CD1c-positive myeloid dendritic cell (primary cell): Measurements from ENCODE around the gene ARL8A.
"Not testable (repeated sequence)": the region's sequence is repeated elsewhere in the genome, so short reads cannot be mapped to it uniquely, and the experiment has no call there.

ENCODE experiments used
- DNase-seq: peaks from one replicate; pipeline ENCODE4 v3.0.0-alpha.2; 2016; ENCODE audit errors: extremely low spot score

Gene ARL8A

GRCh38 chr1:202113690-202114300 lies 30.7 kb downstream of the ARL8A start:
- no peak for DNase-seq

GRCh38 chr1:202112859-202113689 lies 31.5 kb downstream of the ARL8A start:
- DNase-seq, result no peak

- DNase-seq, result not testable (repeated sequence)
Measured at GRCh38 chr1:202111589-202111988, 32.9 kb downstream of the ARL8A start.

- DNase-seq, result no peak
Measured at GRCh38 chr1:202110977-202111376, 33.6 kb downstream of the ARL8A start.

GRCh38 chr1:202107801-202108731 lies 36.5 kb downstream of the ARL8A start:
- DNase-seq, result no peak

GRCh38 chr1:202107321-202107761 lies 37.2 kb downstream of the ARL8A start:
- DNase-seq, result no peak

- no peak for DNase-seq
Measured at GRCh38 chr1:202106340-202107254, 37.9 kb downstream of the ARL8A start.

GRCh38 chr1:202105571-202106339 lies 38.8 kb downstream of the ARL8A start:
- no peak for DNase-seq

GRCh38 chr1:202104073-202104472 lies 40.5 kb downstream of the ARL8A start:
- DNase-seq, result no peak

GRCh38 chr1:202101184-202101583 lies 43.4 kb downstream of the ARL8A start:
- no peak for DNase-seq

- no peak for DNase-seq
Measured at GRCh38 chr1:202093858-202094257, 50.7 kb downstream of the ARL8A start.

GRCh38 chr1:202090994-202091393 lies 53.5 kb downstream of the ARL8A start:
- no peak for DNase-seq

- no peak for DNase-seq
Measured at GRCh38 chr1:202088206-202088605, 56.3 kb downstream of the ARL8A start.

GRCh38 chr1:202086579-202087350 lies 57.8 kb downstream of the ARL8A start:
- no peak for DNase-seq

GRCh38 chr1:202085682-202086373 lies 58.7 kb downstream of the ARL8A start:
- no peak for DNase-seq

GRCh38 chr1:202084791-202085681 lies 59.5 kb downstream of the ARL8A start:
- no peak for DNase-seq
